Gastrocnemius medialis (tissue), 4 donors: ENCODE measurements around the gene AMPD1. TPM values are rescaled to one million over a fixed set of nuclear protein-coding genes. Genes with fewer than 3 reads are reported as not detected.

Experiments used
- ATAC-seq, 2 donors: fragments of 150-250 bp; one replicate each; pipeline ENCODE4 v1.9.1; 2016
- DNase-seq, 2 donors: peaks; one replicate each; pipeline ENCODE4 v3.0.0-alpha.2; 2019
- H3K27ac ChIP-seq, 4 donors: fragments of 200-600 bp; sonication (generic); 1 replicate in 1 of 4; 2 replicates in 3 of 4; pipeline ENCODE4 v1.5.1; 2016 to 2018; ENCODE audit warnings: mild to moderate bottlenecking in 2 of 4, moderate library complexity in 1 of 4
- H3K27me3 ChIP-seq, 3 donors: fragments of 200-600 bp; sonication (generic) in 2 of 3; 1 replicate in 1 of 3; 2 replicates in 2 of 3; pipeline versions ENCODE4 v1.5.1 to v1.6.0; 2016 to 2019; ENCODE audit warnings: mild to moderate bottlenecking in 1 of 3, moderate library complexity in 1 of 3
- H3K36me3 ChIP-seq, 2 donors: fragments of 200-600 bp; sonication (generic) in 1 of 2; one replicate each; pipeline ENCODE4 v1.5.1; 2017 to 2018
- H3K4me1 ChIP-seq, 2 donors: fragments of 200-600 bp; sonication (generic) in 1 of 2; one replicate each; pipeline ENCODE4 v1.5.1; 2016 to 2017; ENCODE audit warnings: mild to moderate bottlenecking in 2 of 2
- H3K4me3 ChIP-seq, 4 donors: fragments of 200-600 bp; sonication (generic) in 3 of 4; 1 replicate in 1 of 4; 2 replicates in 3 of 4; pipeline ENCODE4 v1.5.1; 2016 to 2019; ENCODE audit warnings: mild to moderate bottlenecking in 2 of 4
- H3K9me3 ChIP-seq, 3 donors: fragments of 200-600 bp; sonication (generic) in 2 of 3; 1 replicate in 1 of 3; 2 replicates in 2 of 3; pipeline ENCODE4 v1.5.1; 2016 to 2019
- CTCF ChIP-seq, 5 experiments: fragments of 450-650 bp in 3 of 5; fragments of 200-600 bp in 2 of 5; sonication (generic) in 2 of 5; IDR thresholded peaks in 4 of 5; conservative IDR thresholded peaks in 1 of 5; 1 replicate in 4 of 5; 2 replicates in 1 of 5; pipeline ENCODE4 v1.5.1; 2016 to 2019; ENCODE audit warnings: antibody characterized with exemption in 5 of 5, mild to moderate bottlenecking in 3 of 5, moderate library complexity in 3 of 5
- POLR2A ChIP-seq, 2 donors: fragments of 450-650 bp; IDR thresholded peaks; one replicate each; pipeline ENCODE4 v1.6.1; 2017; ENCODE audit warnings: antibody characterized with exemption in 2 of 2, mild to moderate bottlenecking in 2 of 2, moderate library complexity in 2 of 2
- in situ Hi-C, 4 donors: fragments of 200-750 bp; cut with MboI; loops; one replicate each; pipeline versions ENCODE4 v1.15.0 to v1.8.0; 2017; ENCODE audit warnings: low sequenced_read_pairs in 4 of 4
- intact Hi-C: fragments of 100-400 bp; cut with DNase I; formaldehyde crosslinking; loops from one replicate; pipeline ENCODE4 v1.15.1; 2023; ENCODE audit warnings: low total_unique reads
- total RNA-seq, 4 donors: library from RNA; depleted of rRNA; stranded (reverse); fragments of >200 nt; gene quantifications; one replicate each; pipeline versions ENCODE4 v1.1.0 to v1.2.3, GENCODE V29; 2016

Gene AMPD1
- total RNA-seq, 4 donors from 2014 or later = 43.5 to 93.4 (median 68.1) TPM

- DNase-seq (no peak), ATAC-seq (no peak)
- no peaks in the 10 kb centered on the region for H3K9me3 ChIP-seq
- no peaks in the 10 kb centered on the region for H3K4me1 ChIP-seq
- peaks cover 0 to 11% of the 10 kb centered on the region in 2 donors for H3K36me3 ChIP-seq
- intact Hi-C loops = no loop called here
- no peak overlapping the region for H3K4me3 ChIP-seq
- H3K27ac ChIP-seq = peak overlapping the region in 1 of 4 donors; percentile 5
- no peaks in the 10 kb centered on the region for H3K27me3 ChIP-seq
- in situ Hi-C loops = no loop called here
- TF ChIP-seq CTCF (IDR thresholded peaks at IDR 0.05 in 4 of 5, conservative IDR thresholded peaks at IDR 0.05 in 1 of 5) = no peak
- TF ChIP-seq POLR2A (IDR thresholded peaks at IDR 0.05) = no peak
Observed at GRCh38 chr1:114638910-114639309, 56.4 kb downstream of the AMPD1 start.

- ATAC-seq (no peak), DNase-seq (no peak)
- no peaks in the 10 kb centered on the region for H3K27me3 ChIP-seq
- no peaks in the 10 kb centered on the region for H3K4me1 ChIP-seq
- H3K27ac ChIP-seq = peak overlapping the region in 2 of 4 donors; percentile 8 to 28
- H3K4me3 ChIP-seq = no peak overlapping the region
- intact Hi-C loops = no loop called here
- TF ChIP-seq CTCF (IDR thresholded peaks at IDR 0.05 in 4 of 5, conservative IDR thresholded peaks at IDR 0.05 in 1 of 5) (no peak), POLR2A (IDR thresholded peaks at IDR 0.05) (no peak)
- in situ Hi-C loops = no loop called here
- peaks cover 0 to 4% of the 10 kb centered on the region in 2 donors for H3K36me3 ChIP-seq
- H3K9me3 ChIP-seq = no peaks in the 10 kb centered on the region
Observed at GRCh38 chr1:114632427-114632826, 62.9 kb downstream of the AMPD1 start.

GRCh38 chr1:114627107-114627506 is 68.2 kb downstream of the AMPD1 start:
- no peak for DNase-seq
- Histone ChIP-seq H3K27ac (peak overlapping the region in 3 of 4 donors; percentile 15 to 42 (median 34)), H3K4me3 (no peak overlapping the region), H3K27me3 (no peaks in the 10 kb centered on the region), H3K4me1 (no peaks in the 10 kb centered on the region), H3K9me3 (no peaks in the 10 kb centered on the region), H3K36me3 (peaks cover 0 to 51% of the 10 kb centered on the region in 2 donors)
- in situ Hi-C loops (no loop called here), intact Hi-C loops (no loop called here)
- peak in 1 of 2 donors; percentile 71 for ATAC-seq
- TF ChIP-seq CTCF (IDR thresholded peaks at IDR 0.05 in 4 of 5, conservative IDR thresholded peaks at IDR 0.05 in 1 of 5) (no peak), POLR2A (IDR thresholded peaks at IDR 0.05) (no peak)

GRCh38 chr1:114623364-114623763 is 72.0 kb downstream of the AMPD1 start:
- intact Hi-C loops = no loop called here
- H3K27me3 ChIP-seq = no peaks in the 10 kb centered on the region

More at GRCh38 chr1:114623364-114623763, 72.0 kb downstream of the AMPD1 start:
- Histone ChIP-seq H3K36me3 (peaks cover 0 to 84% of the 10 kb centered on the region in 2 donors), H3K27ac (peak overlapping the region in 1 of 4 donors; percentile 18), H3K4me1 (no peaks in the 10 kb centered on the region), H3K4me3 (no peak overlapping the region), H3K9me3 (no peaks in the 10 kb centered on the region)
- in situ Hi-C loops = no loop called here
- ATAC-seq (no peak), DNase-seq (no peak)
- TF ChIP-seq CTCF (IDR thresholded peaks at IDR 0.05 in 4 of 5, conservative IDR thresholded peaks at IDR 0.05 in 1 of 5) (no peak), POLR2A (IDR thresholded peaks at IDR 0.05) (no peak)

Other genes with a start within 250 kb of the AMPD1 start
- gene TRIM33, start 184.3 kb downstream of the AMPD1 start, total RNA-seq = 10 to 100 TPM; 17.1 to 33.0 (median 25.3) TPM
- 10 to 100 TPM; 23.7 to 32.8 (median 25.2) TPM for gene BCAS2, start 113.9 kb downstream of the AMPD1 start, total RNA-seq
- gene DENND2C, start 25.5 kb downstream of the AMPD1 start, total RNA-seq = 10 to 100 TPM in 3 of 4 donors, 1 to 10 TPM in 1; 4.7 to 20.7 (median 17.4) TPM
- 10 to 100 TPM in 1 of 4 donors, 1 to 10 TPM in 3; 3.9 to 10.8 (median 6.6) TPM for gene NRAS, start 21.2 kb upstream of the AMPD1 start, total RNA-seq
- 1,000 to 10,000 TPM; 2,331 to 4,024 (median 3,697) TPM for gene CSDE1, start 62.4 kb upstream of the AMPD1 start, total RNA-seq
- 10 to 100 TPM; 25.7 to 37.8 (median 36.3) TPM for gene SIKE1, start 85.1 kb upstream of the AMPD1 start, total RNA-seq
- gene SYCP1, start 159.3 kb upstream of the AMPD1 start, total RNA-seq = not detected